Activated naive CD8-positive, alpha-beta T cell (primary cell): Measurements from ENCODE around the gene C9orf50.

Experiments used
- H3K27ac Mint-ChIP-seq: one replicate; pipeline ENCODE4 v1.8.0; 2021; ENCODE audit warnings: mixed read lengths
- H3K27me3 Mint-ChIP-seq: one replicate; pipeline ENCODE4 v1.8.0; 2021; ENCODE audit warnings: mixed read lengths
- H3K36me3 Mint-ChIP-seq: one replicate; pipeline ENCODE4 v1.8.0; 2021; ENCODE audit warnings: mixed read lengths
- H3K4me1 Mint-ChIP-seq: one replicate; pipeline ENCODE4 v1.8.0; 2021; ENCODE audit warnings: low read depth, mixed read lengths
- H3K4me3 Mint-ChIP-seq: one replicate; pipeline ENCODE4 v1.8.0; 2021; ENCODE audit warnings: mild to moderate bottlenecking, mixed read lengths
- H3K9me3 Mint-ChIP-seq: one replicate; pipeline ENCODE4 v1.8.0; 2021; ENCODE audit warnings: low read depth, mixed read lengths

The C9orf50 gene

GRCh38 chr9:129653823-129654553 is 33.1 kb upstream of the C9orf50 start:
- Mint-ChIP-seq H3K4me3 (no peak overlapping the region), H3K27me3 (no peaks in the 10 kb centered on the region), H3K36me3 (no peaks in the 10 kb centered on the region), H3K4me1 (no peaks in the 10 kb centered on the region), H3K27ac (no peak overlapping the region), H3K9me3 (no peaks in the 10 kb centered on the region)

DNA sequence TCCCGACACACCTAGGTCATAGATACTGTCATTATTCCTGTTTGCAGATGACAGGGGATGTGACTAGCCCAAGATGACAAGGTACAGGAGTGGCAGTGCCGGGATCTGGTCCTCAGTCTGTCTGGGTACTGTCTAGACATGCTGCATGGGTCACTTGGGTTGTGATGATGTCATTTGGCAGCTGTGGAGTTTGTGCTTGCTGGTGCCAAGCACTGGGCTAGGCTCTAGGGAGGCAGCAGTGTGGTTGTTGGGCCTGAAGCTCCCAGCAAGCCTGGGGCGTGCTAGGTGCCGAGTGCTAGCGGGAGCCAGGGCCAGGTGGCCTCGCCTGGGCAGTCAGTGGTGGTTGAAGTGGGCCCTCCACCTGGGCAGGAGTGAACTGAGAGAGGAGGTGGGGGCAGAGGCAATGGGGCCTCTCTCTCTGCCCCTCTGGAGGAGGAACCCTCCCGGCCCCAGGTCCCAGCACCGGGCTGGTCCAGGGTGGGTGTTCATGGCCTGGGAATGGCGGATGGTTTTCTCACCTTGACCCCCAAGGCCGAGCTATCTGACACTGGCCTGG is 29.9 kb upstream of the C9orf50 start:
- H3K4me3 Mint-ChIP-seq, result no peak overlapping the region
- H3K4me1 Mint-ChIP-seq, result no peaks in the 10 kb centered on the region
- H3K27me3 Mint-ChIP-seq, result no peaks in the 10 kb centered on the region
- H3K9me3 Mint-ChIP-seq, result no peaks in the 10 kb centered on the region
- no peak overlapping the region for H3K27ac Mint-ChIP-seq
- H3K36me3 Mint-ChIP-seq, result no peaks in the 10 kb centered on the region

- Mint-ChIP-seq H3K9me3 (no peaks in the 10 kb centered on the region), H3K27me3 (no peaks in the 10 kb centered on the region), H3K27ac (no peak overlapping the region), H3K36me3 (no peaks in the 10 kb centered on the region), H3K4me1 (no peaks in the 10 kb centered on the region), H3K4me3 (no peak overlapping the region)
Observed at GRCh38 chr9:129649726-129650679, 29.1 kb upstream of the C9orf50 start.

GRCh38 chr9:129648764-129649115 is 27.8 kb upstream of the C9orf50 start:
- Mint-ChIP-seq H3K36me3 (no peaks in the 10 kb centered on the region), H3K27ac (no peak overlapping the region), H3K27me3 (no peaks in the 10 kb centered on the region), H3K4me3 (no peak overlapping the region), H3K9me3 (no peaks in the 10 kb centered on the region), H3K4me1 (no peaks in the 10 kb centered on the region)

DNA sequence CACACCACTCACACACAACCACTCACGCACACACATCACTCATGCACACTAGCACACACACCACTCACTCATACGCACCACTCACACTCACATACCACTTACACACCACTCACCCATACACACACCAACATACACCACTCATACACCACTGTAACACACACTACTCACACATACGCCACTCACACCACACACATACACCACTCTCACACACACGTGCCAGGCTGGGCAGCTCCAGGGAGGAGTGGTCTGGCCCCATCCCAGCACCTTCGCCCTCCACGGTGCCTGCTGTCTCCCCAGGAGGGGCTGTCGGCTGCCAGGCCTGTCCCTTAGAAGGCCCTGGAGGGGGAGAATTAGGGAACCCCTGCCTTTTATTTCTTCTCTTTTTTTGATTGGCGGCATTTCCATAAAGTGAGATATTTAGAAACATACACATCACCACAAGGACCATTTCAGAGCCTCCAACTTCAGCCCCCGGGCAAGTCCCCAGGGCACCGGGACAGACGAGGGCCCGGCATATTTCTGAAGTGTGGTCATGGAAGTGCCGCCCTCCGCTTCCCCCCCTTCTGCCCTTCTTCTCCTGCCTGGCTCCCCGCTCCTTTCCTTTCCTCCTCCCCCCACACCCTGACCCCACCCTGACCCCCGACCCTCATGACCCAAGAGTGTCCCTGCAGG is 27.3 kb upstream of the C9orf50 start:
- Mint-ChIP-seq H3K36me3 (no peaks in the 10 kb centered on the region), H3K4me3 (no peak overlapping the region), H3K4me1 (no peaks in the 10 kb centered on the region), H3K27ac (no peak overlapping the region), H3K27me3 (no peaks in the 10 kb centered on the region), H3K9me3 (no peaks in the 10 kb centered on the region)

DNA sequence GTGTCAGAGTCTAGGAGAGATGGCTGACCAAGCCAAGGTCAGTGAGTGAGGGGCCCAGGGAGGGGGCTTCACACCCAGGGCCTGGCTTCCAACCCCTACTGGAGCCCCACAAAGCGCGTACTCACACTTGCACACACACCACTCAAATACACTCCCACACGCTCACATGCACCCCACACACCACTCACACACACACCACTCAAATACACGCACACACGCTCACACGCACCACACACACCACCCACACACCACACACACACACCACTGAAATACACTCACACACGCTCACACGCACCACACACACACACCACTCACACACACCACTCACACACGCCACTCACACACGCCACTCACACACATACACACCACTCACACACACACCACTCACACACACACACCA is 26.7 kb upstream of the C9orf50 start:
- Mint-ChIP-seq H3K27me3 (no peaks in the 10 kb centered on the region), H3K36me3 (no peaks in the 10 kb centered on the region), H3K27ac (no peak overlapping the region), H3K4me3 (no peak overlapping the region), H3K4me1 (no peaks in the 10 kb centered on the region), H3K9me3 (no peaks in the 10 kb centered on the region)

DNA sequence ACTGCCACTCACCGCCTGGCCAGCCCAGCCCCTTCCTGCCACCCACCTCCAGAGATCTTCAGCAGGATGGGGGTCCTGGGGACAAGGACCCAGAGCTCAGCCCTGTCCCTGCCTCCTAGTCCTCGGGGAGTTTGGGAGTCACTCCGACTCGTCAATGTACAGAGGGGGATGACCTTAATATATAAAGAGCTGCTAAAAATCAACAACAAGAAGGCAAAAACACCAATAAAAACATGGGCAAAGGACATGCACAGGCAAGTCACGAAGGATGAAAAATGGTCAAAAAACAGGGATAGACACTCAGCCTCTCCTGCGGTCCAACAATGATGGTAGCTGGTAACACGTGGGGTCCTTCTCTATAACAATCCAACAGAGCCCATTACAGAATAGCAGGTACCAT is 25.8 kb upstream of the C9orf50 start:
- H3K27me3 Mint-ChIP-seq, result no peaks in the 10 kb centered on the region
- H3K27ac Mint-ChIP-seq, result no peak overlapping the region
- no peak overlapping the region for H3K4me3 Mint-ChIP-seq

GRCh38 chr9:129646252-129646651 is 25.4 kb upstream of the C9orf50 start:
- no peak overlapping the region for H3K27ac Mint-ChIP-seq
- peaks cover 3% of the 10 kb centered on the region for H3K4me1 Mint-ChIP-seq
- H3K36me3 Mint-ChIP-seq, result no peaks in the 10 kb centered on the region
- no peak overlapping the region for H3K4me3 Mint-ChIP-seq
- H3K27me3 Mint-ChIP-seq, result no peaks in the 10 kb centered on the region
- H3K9me3 Mint-ChIP-seq, result no peaks in the 10 kb centered on the region

More for the DNA sequence above, 25.8 kb upstream of the C9orf50 start:
- Mint-ChIP-seq H3K36me3 (no peaks in the 10 kb centered on the region), H3K9me3 (no peaks in the 10 kb centered on the region), H3K4me1 (peaks cover 1% of the 10 kb centered on the region)

- H3K4me3 Mint-ChIP-seq, result no peak overlapping the region
- no peak overlapping the region for H3K27ac Mint-ChIP-seq
- no peaks in the 10 kb centered on the region for H3K36me3 Mint-ChIP-seq
- H3K9me3 Mint-ChIP-seq, result no peaks in the 10 kb centered on the region
- H3K27me3 Mint-ChIP-seq, result no peaks in the 10 kb centered on the region
- H3K4me1 Mint-ChIP-seq, result peaks cover 12% of the 10 kb centered on the region
Observed at GRCh38 chr9:129644902-129645301, 24.0 kb upstream of the C9orf50 start.

DNA sequence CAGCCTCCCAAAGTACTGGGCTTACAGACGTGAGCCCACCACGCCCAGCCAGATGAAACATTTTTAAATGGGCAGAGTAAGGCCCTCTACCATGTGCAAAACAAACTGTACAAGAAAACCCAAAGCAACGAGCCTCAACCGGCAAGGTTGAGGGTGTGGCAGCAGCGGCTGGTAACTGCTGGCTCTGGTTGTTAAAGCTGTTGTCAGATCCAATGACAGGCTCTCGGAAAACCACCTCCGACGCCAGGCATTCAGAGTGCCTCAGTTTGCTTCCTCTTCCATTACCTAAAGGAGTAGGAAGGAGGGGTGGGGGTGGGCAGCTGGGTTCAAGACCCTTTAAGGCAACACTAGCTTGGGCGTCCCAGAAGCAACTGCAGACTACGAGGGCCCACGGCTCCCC is 23.5 kb upstream of the C9orf50 start:
- Mint-ChIP-seq H3K4me3 (no peak overlapping the region), H3K27me3 (no peaks in the 10 kb centered on the region), H3K27ac (no peak overlapping the region), H3K9me3 (no peaks in the 10 kb centered on the region), H3K36me3 (no peaks in the 10 kb centered on the region), H3K4me1 (peaks cover 14% of the 10 kb centered on the region)

DNA sequence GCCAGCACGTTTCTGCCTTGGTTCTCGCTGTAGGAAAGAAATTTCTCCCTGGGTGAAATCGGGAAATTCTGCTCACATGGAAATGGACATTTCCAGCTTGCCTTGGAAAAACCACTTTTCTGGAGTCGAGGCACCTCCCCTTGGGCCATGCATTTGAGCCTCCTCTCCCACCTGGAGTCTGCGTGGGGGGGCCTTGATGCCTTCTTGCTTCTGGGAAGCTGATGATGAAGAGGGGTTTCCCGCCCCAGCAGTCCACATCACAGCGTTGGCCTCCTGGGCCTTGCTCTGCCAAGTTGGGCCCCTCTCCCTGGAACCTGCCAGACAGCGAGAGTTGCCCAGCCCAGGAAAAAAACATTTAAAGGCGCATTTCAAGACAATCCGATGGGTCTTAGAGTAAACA is 22.8 kb upstream of the C9orf50 start:
- Mint-ChIP-seq H3K36me3 (no peaks in the 10 kb centered on the region), H3K9me3 (no peaks in the 10 kb centered on the region), H3K27ac (peak overlapping the region; percentile 22), H3K4me3 (peak overlapping the region; percentile 13), H3K27me3 (no peaks in the 10 kb centered on the region), H3K4me1 (peaks cover 14% of the 10 kb centered on the region)

DNA sequence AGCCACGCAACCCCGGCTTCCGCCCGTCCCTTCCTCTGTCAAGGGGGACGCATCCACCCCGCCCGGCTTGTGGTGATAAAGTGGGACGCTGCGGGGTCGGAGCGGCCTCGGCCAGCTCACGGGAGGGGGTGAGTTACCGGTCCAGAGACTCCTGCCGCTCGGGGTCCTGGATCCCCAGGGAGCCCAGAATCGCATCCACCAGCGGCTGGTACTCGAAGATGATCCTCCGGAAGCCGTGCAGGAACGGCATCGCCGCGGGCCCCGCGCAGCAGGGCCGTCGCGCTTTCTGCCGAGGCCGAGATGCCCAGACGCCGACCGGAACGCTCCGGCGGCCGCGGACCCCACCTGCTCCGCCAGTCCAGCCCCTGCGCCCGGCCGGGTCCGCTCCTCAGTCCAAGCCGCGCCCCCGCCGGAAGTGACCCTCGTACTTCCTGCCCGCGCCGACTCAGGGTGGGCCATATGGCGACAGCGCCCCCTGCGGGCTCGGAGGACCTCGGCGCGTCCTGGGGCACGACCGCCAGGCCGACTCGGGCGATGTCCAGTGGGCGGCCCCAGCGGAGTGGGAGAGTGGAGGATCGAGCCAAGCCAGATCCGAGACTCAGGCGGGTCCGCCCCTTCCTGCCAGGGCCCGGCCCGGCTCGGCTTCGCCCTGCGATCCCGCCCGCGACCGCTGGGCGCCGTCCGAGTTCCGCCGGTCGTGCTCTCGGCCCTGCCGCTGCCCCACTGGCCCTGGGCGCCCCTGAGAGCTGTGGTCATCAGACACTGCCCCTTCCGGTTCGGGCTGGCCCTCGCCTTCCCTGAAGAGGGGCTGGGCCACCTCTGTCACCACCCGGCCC is 21.1 kb upstream of the C9orf50 start, which contains the start of gene ASB6:
TSS of gene ASB6 (minus strand) at position 402 of the 836 bp plus-strand sequence. CDS start at position 250, 152 bp downstream.
- no peaks in the 10 kb centered on the region for H3K9me3 Mint-ChIP-seq
- H3K27me3 Mint-ChIP-seq, result no peaks in the 10 kb centered on the region
- peaks cover 19% of the 10 kb centered on the region for H3K4me1 Mint-ChIP-seq
- H3K4me3 Mint-ChIP-seq, result peak within 1 kb of the TSS; percentile 92
- peak within 1 kb of the TSS; percentile 86 for H3K27ac Mint-ChIP-seq
- no peaks in the 10 kb centered on the region for H3K36me3 Mint-ChIP-seq

- Mint-ChIP-seq H3K9me3 (no peaks in the 10 kb centered on the region), H3K4me3 (peak overlapping the region; percentile 92), H3K36me3 (no peaks in the 10 kb centered on the region), H3K27me3 (no peaks in the 10 kb centered on the region), H3K27ac (peak overlapping the region; percentile 86), H3K4me1 (peaks cover 19% of the 10 kb centered on the region)
Observed at GRCh38 chr9:129640871-129641749, 20.2 kb upstream of the C9orf50 start.
